ENCODE data around the gene TINAGL1.

The TINAGL1 gene

GRCh38 chr1:31562707-31563360 is 13.5 kb upstream of the TINAGL1 start:
- H3K4me2 ChIP-seq (ENCODE audit: low read length): no peak overlapping the region
- H3K36me3 ChIP-seq (replicated peaks; ENCODE audit: low read depth, low read length): no peaks in the 10 kb centered on the region
- no peaks in the 10 kb centered on the region for H3K27me3 ChIP-seq (ENCODE audit: low read depth, low read length)
- H3K9ac ChIP-seq (ENCODE audit: low read length): no peak overlapping the region
- H3K4me1 ChIP-seq (ENCODE audit: low read length): no peaks in the 10 kb centered on the region
- no peaks in the 10 kb centered on the region for H4K20me1 ChIP-seq (ENCODE audit: insufficient read depth, low read length)
- no peaks in the 10 kb centered on the region for H3K9me3 ChIP-seq (ENCODE audit: insufficient read depth, low read length)
- no peak overlapping the region for H3K4me3 ChIP-seq (ENCODE audit: low read length)
- no peak overlapping the region for H3K27ac ChIP-seq (ENCODE audit: low read length)
- no peak overlapping the region for H2AFZ ChIP-seq (ENCODE audit: low read depth, low read length)
- TF ChIP-seq EZH2phosphoT487 (IDR thresholded peaks at IDR 0.05; ENCODE audit: low read depth): no peak
- TF ChIP-seq CTCF (IDR thresholded peaks at IDR 0.05; ENCODE audit: low read depth, low read length): no peak
- H3K79me2 ChIP-seq (ENCODE audit: low read length): no peaks in the 10 kb centered on the region

- Histone ChIP-seq H3K27ac (ENCODE audit: low read length) (no peak overlapping the region), H3K4me2 (ENCODE audit: low read length) (no peak overlapping the region), H3K9ac (ENCODE audit: low read length) (no peak overlapping the region), H3K4me1 (ENCODE audit: low read length) (no peaks in the 10 kb centered on the region), H2AFZ (ENCODE audit: low read depth, low read length) (no peak overlapping the region), H3K27me3 (ENCODE audit: low read depth, low read length) (no peaks in the 10 kb centered on the region), H3K9me3 (ENCODE audit: insufficient read depth, low read length) (no peaks in the 10 kb centered on the region), H3K4me3 (ENCODE audit: low read length) (no peak overlapping the region), H3K79me2 (ENCODE audit: low read length) (no peaks in the 10 kb centered on the region), H3K36me3 (replicated peaks; ENCODE audit: low read depth, low read length) (no peaks in the 10 kb centered on the region), H4K20me1 (ENCODE audit: insufficient read depth, low read length) (no peaks in the 10 kb centered on the region)
- TF ChIP-seq EZH2phosphoT487 (IDR thresholded peaks at IDR 0.05; ENCODE audit: low read depth) (no peak), CTCF (IDR thresholded peaks at IDR 0.05; ENCODE audit: low read depth, low read length) (no peak)
Observed at GRCh38 chr1:31564606-31564989, 11.7 kb upstream of the TINAGL1 start.

GRCh38 chr1:31567956-31568570 is 8.3 kb upstream of the TINAGL1 start:
- Histone ChIP-seq H3K79me2 (ENCODE audit: low read length) (no peaks in the 10 kb centered on the region), H3K36me3 (replicated peaks; ENCODE audit: low read depth, low read length) (no peaks in the 10 kb centered on the region), H3K27me3 (ENCODE audit: low read depth, low read length) (no peaks in the 10 kb centered on the region), H2AFZ (ENCODE audit: low read depth, low read length) (no peak overlapping the region), H3K4me3 (ENCODE audit: low read length) (no peak overlapping the region), H3K27ac (ENCODE audit: low read length) (no peak overlapping the region), H3K9me3 (ENCODE audit: insufficient read depth, low read length) (no peaks in the 10 kb centered on the region), H4K20me1 (ENCODE audit: insufficient read depth, low read length) (no peaks in the 10 kb centered on the region), H3K4me1 (ENCODE audit: low read length) (peaks cover 7% of the 10 kb centered on the region), H3K4me2 (ENCODE audit: low read length) (no peak overlapping the region), H3K9ac (ENCODE audit: low read length) (no peak overlapping the region)
- TF ChIP-seq EZH2phosphoT487 (IDR thresholded peaks at IDR 0.05; ENCODE audit: low read depth): no peak
- no peak for TF ChIP-seq CTCF (IDR thresholded peaks at IDR 0.05; ENCODE audit: low read depth, low read length)

GRCh38 chr1:31568895-31569595 is 7.3 kb upstream of the TINAGL1 start:
- no peak overlapping the region for H3K4me2 ChIP-seq (ENCODE audit: low read length)
- no peak for TF ChIP-seq EZH2phosphoT487 (IDR thresholded peaks at IDR 0.05; ENCODE audit: low read depth)
- TF ChIP-seq CTCF (IDR thresholded peaks at IDR 0.05; ENCODE audit: low read depth, low read length): no peak

More at GRCh38 chr1:31568895-31569595, 7.3 kb upstream of the TINAGL1 start:
- Histone ChIP-seq H3K36me3 (replicated peaks; ENCODE audit: low read depth, low read length) (no peaks in the 10 kb centered on the region), H4K20me1 (ENCODE audit: insufficient read depth, low read length) (no peaks in the 10 kb centered on the region), H2AFZ (ENCODE audit: low read depth, low read length) (no peak overlapping the region), H3K4me1 (ENCODE audit: low read length) (peaks cover 7% of the 10 kb centered on the region), H3K27me3 (ENCODE audit: low read depth, low read length) (no peaks in the 10 kb centered on the region), H3K9me3 (ENCODE audit: insufficient read depth, low read length) (no peaks in the 10 kb centered on the region), H3K4me3 (ENCODE audit: low read length) (no peak overlapping the region), H3K9ac (ENCODE audit: low read length) (no peak overlapping the region), H3K79me2 (ENCODE audit: low read length) (no peaks in the 10 kb centered on the region), H3K27ac (ENCODE audit: low read length) (no peak overlapping the region)
